DMS 273 (cell line): Measurements from ENCODE around the gene NAAA.
"Not testable (repeated sequence)": the region's sequence is repeated elsewhere in the genome, so short reads cannot be mapped to it uniquely, and the experiment has no call there.

Source experiments
- DNase-seq: peaks from one replicate; lab custom pipeline; 2025; ENCODE audit not compliant: unreplicated experiment; lab: John Stamatoyannopoulos, UW

The NAAA gene

DNA sequence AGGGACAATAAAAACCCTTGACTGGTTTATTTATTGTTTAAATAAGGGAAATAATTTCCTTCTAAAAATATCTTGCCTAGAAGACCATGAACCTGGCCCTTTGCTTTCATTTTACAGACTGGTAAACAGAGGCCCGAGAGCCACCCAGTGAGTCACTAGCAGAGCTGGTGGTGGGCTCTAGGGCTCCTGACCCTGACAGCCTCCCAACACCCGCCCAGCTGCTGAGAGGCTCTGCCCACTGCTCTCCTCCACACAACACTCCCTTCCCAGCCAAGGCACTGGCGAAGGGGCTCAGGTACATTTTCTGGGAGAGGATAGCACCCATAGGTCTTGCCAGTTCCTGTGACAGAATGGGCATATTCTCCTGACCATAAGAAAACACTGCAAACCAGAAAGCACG is 20.5 kb downstream of the NAAA start:
- DNase-seq, result no peak

DNA sequence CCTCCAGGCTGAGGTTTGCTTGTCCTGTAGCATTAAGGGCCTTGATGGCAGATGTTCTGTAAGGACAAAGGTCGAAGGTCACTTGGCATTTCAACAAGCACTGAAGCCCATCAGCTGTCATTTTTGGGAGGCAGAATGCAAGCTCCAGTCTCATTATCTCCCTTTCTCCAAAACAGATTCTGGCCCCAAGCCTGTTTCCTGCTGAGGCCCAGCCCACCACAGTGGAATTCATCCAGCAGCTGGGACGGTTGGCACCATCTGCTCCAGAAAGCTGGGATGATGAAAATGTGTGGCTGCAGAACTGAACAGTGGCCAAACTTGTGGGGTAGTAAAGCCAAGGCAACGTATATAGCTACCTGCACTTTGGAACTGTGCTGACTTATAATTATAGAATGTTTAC is 20.9 kb downstream of the NAAA start:
- peak; percentile 90 for DNase-seq

DNA sequence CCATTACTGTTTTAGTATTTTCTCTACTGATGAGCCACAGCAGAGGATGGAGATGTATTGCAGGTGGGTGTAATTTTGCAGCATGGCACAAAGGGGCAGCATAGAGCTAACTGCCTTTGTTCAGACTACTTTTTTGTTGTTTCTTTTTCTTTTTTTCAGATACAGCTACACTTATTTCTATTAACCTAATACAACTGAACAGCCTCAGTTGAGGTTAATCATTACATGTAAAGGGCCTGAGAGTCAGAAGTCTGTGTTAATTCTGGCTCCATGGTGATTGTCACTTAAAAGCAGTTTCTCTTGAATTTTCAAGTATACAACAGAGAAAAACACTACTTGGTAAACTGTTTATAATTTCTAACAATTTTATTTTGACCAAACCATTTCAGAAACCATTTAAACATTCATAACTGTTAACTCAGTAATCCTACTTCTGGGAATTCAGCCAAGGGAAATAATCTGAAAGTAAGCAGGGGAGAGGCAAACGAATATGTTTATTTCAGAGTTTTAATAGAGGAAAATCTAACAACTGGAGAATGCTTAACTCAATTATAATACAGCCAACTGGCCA is 24.6 kb downstream of the NAAA start:
- DNase-seq, result peak; percentile 49

DNA sequence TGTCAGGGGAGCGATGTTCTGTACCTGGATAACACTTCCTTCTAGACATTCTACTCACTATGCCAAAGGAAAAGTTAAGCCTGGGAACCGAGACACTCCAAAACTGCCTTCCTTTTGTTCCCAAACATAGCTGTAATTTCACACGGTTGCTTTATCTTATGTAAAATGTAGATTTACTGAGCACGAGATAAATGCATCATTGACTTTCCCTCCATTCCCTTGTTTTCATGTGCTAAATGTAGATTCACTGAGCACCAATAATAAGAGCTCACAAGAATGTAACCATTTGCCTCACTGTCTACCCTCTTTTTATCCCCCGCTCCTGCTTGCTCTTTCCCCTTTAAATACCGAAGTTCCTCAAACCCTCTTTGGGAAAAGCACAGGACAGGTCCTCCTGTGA is 27.8 kb downstream of the NAAA start:
- DNase-seq, result no peak

DNA sequence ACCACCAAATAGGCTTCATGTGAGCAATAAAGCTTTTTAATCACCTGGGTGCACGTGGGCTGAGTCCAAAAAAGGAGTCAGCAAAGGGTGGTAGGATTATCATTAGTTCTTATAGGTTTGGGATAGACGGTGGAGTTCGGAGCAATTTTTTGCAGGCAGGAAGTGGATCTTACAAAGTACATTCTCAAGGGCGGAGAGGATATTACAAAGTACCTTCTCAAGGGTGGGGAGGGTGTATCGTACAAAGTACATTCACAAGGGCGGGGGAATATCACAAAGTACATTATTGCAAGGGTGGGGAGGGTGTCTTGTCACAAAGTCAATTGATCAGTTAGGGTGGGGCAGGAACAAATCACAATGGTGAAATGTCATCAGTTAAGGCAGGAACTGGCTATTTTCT is 30.0 kb downstream of the NAAA start:
- DNase-seq, result not testable (repeated sequence)

DNA sequence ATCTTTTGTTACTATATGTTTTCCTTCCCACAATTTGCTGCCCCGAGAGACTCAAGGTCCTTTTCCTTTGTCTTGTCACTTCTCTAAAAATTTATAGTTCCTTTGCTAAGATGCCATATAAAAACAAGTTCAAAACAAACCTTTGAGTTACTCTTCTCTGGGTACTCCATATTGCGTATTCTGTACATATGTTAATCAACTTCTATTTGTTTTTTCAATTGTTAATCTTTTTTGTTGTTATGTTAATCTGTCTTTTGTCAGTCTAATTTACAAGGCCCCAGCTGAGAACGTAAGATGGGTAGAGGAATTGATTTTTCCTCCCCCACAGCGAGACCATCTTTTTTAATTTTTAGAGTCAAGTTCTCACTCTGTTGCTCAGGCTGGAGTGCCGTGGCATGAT is 31.4 kb downstream of the NAAA start:
- no peak for DNase-seq

DNA sequence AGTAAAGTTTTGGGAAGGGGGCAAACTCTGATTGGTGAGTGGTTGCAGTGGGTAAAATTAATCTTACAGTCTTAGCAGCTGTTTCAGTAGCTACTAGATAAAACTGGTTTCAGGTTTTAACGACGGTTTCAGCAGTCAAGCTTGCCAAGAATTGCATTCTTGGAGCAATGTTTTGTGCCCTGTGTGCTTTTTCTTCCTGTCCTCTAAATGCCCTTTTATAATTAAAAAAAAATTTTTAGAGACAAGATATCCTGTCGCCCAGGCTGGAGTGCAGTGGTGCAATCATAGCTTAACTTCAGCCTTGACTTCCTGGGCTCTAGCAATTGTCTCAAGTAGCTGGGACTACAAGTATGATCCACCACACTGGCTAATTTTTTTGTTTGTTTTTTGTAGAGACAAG is 32.3 kb downstream of the NAAA start:
- DNase-seq, result no peak

DNA sequence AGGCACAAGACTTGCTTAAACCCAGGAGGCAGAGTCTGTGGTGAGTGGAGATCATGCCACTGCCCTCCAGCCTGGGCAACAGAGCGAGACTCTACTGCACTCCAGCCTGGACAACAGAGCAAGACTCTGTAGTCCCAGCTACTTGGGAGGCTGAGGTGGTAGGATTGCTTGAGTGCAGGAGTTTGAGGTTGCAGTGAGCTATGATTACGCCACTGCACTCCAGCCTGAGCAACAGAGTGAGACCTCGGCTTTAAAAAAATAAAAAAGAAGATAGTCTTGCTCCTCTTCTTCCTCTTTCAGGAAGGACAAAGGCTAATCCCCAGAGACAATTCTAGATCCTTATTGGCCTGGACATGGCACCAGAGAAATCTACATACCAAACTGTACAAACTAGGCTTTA is 32.8 kb downstream of the NAAA start:
- DNase-seq, result no peak

DNA sequence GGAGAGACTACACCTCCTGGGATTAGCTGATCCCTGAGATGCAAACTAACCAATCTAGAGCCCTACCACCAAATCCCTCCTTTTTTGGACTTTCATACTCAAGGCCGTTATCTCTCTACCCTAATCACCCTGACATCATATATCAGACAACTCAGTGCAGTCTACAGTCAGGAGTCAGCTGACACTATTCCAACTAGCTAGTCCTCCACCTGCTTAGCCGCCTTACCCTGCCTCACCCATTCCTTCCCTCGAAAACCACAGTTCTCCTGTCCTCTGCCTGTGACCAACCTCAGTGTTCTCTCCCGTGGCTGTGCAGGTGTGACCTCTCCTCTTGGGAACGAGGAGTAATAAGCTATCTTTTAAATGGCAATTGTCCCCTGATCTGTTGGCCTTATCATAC is 36.7 kb downstream of the NAAA start:
- no peak for DNase-seq

DNA sequence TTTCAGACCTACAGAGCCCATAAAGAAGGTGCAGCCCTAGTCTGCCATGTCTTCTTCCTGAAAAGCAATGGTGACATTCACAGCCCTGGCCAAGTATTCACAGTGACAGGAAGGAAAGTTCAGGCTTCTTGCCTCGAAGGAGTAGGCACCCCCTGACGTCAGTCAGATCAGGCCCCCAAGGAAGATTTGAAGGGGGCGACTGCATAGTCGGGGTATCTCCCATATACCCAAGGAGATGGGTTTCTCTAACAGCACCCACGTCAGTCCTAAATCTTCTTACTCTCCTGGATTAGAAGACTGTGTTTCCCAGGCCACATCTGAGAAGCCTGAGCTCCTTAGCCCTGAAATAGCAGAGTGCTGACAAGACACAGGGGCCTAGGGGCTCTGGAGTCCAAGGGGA is 38.5 kb downstream of the NAAA start, which contains the start of gene PPEF2:
TSS of gene PPEF2 (minus strand) at position 101 of the 400 bp plus-strand sequence. CDS start 6,127 bp downstream, outside the sequence.
- DNase-seq, result no peak

DNA sequence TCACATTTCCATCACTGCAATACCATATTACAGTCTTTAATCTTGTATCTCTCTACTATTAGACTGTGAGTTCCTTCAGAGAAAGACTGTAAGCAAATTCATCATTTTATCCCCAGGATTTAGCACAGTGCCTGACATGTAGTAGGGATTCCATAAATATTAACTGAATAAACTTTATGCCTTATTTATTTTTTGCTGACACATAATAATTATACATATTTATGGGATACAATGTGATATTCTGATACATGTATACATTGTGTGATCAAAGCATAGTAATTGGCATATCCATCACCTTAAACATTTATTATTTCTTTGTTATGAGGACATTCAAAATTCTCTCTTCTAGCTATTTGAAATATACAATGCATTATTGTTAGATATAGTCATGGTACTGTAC is 42.3 kb downstream of the NAAA start:
- DNase-seq, result no peak

DNA sequence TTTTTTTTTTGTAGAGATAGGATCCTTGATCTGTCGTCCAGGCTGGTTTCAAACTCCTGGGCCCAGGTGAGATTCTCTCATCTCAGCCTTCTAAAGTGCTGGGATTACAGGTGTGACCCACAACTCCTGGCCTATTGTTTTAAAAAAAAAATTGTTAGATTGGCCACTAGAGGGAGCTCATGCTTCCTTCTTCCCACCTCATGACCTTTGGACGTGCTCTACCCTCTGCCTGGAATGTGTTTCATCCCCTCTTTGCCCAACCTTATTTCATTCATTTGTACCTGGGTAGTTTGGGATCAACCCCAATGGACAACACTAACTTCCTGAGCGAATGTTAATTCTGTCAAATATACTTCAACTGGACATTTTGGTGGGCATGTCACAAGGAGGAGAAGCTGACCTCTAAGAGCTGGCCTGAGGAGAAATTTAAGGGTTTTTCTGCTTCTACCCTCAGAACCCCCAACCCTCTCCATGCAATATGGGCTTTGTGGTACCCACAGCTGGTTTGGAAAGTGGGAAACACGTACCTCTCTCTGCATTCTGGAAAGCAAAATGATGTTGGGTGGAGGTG is 45.0 kb downstream of the NAAA start:
- peak; percentile 40 for DNase-seq

DNA sequence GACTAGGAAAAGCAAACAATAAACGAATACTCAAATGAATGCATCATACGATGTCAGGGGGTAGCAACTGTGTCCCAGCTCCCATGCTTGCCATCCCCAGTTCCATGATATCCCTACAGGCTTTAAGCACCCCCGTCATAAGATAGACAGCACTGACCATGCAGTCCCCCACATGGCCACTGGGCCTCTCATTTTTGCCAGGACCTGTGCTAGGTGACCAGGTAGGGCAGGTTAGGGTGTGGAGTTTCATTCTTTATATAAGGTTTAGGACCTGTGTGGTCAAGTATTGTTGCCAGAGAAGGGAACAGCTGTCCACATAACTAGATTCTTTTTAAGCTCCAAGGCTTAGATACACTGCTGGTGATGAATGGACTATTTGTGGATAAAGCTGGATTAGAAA is 48.3 kb downstream of the NAAA start:
- peak; percentile 2 for DNase-seq

DNA sequence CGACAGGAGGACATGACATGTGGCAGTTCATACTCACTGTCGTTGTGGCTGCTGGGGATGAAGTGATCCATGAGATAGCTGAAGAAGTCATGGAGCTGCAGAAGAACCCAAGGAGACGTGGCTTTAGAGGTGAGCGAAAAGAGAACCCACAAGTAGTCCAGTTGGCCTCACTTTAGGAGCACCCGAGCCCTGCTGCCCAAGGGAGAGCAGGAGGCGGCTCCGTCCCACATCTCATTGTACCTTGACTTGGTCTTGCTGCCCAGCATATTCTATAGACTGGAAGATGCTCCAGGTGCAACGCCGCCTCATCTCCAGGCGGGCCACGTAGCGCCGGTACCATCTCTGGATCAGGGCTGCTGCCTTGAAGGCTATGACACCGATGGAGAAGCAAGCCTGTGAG is 49.2 kb downstream of the NAAA start:
- DNase-seq, result no peak

DNA sequence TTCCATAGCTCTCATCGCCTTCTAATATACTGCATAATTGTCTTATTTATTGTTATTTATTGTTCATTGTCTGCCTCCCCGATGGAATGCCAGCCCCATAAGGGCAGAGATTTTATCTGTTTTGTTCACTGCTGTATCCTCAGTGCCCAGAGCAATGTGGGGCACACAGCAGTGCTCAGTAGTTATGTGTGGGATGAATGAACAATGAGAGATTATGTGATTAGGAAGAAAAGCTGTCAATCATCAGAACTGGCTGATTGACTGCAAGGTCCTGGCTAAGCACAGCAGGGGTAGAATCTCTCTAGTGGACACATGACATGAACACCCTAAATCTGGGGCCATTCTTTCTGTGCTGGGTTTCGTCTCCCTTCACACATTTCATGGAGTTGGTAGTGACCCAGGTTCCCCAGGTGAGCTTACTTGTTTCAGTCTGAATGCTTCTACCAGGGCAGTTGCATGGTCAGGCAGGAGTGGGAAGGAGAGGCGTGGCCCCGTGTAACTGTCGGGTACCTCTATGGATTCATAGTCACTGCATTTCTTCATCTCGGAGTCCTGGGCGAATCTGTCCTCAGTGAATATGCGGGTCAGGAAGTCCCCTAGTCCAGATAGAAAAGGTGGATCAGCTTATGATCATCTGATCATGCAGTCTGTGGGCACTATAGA is 51.1 kb downstream of the NAAA start:
- DNase-seq, result no peak

DNA sequence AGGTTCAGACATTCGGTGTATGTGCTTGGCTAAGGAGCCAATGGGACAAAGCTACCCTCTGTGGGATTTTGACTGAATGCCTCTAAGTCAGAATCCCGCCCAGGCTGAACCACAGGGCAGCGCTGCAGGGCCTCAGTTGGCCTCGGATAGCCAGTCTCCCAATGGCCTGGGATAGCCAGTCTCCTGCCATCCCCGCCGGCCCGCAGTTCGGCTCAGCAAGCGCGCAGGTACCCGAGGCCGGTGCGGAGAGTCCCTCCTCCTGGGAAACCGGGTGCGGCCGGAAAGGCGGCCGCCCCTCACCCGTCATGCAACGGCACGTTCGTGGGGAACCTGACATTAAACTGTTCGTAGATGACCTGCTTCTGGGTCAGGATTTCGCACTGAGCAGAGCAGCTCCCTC is 54.7 kb downstream of the NAAA start:
- DNase-seq, result no peak

DNA sequence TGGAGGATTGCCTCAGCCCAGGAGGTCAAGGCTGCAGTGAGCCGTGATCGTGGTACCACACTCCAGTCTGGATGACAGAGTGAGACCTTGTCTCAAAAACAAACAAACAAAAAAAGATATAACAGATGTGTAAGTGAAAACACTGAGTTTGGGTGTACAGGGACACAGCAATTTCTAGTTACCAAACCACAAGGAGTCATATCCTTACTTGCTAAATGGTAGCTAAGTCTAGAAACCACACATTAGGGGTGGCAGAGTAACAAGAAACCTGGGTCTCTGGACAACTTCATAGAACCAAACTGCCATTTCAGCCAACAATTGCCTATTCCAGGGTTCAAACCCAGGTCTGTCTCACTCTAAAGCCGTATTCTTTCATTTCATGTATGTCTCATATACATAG is 59.3 kb downstream of the NAAA start:
- no peak for DNase-seq

DNA sequence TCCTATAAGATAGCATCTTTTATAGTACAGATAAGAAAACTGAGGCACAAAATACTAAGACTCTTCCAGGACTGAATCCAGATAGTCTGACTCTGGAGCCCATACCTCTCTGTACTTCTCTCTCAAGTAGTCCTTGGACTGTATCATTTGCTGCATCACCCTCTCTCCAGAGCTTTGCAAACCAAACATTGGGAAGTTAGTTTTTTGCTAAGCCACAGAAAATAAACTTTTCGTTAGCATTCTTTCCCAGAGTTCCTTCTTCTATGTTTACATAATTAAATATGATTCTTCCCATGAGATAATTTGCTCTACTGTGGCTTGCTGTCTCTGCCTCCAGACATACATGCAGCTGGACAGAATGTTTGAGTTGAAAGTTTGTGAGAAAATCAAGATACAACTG is 60.5 kb downstream of the NAAA start:
- DNase-seq, result no peak

DNA sequence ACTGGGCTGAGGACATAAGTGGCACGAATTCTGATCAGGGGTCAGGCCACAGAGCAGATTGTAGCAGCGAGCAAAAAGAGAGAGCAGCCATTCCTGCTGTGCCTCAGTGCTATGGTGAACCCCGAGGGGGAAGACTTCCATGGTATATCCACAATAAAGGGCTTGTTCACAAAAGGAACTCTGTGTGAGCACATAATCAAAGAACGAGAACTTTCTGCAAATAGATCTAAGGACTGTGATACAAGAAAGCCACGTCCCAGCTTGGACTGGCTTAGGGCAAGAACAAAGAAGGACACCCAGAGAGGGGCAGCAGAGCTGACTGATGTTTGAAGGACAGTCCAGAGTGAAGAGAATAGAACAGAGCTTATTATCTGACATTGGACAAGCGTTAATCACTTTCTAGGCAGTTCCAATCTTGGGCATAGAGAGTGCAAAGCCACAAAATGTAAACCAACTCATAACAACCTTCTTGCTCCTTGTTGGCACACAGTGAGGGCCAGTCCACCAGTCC is 62.5 kb downstream of the NAAA start:
- DNase-seq, result no peak

DNA sequence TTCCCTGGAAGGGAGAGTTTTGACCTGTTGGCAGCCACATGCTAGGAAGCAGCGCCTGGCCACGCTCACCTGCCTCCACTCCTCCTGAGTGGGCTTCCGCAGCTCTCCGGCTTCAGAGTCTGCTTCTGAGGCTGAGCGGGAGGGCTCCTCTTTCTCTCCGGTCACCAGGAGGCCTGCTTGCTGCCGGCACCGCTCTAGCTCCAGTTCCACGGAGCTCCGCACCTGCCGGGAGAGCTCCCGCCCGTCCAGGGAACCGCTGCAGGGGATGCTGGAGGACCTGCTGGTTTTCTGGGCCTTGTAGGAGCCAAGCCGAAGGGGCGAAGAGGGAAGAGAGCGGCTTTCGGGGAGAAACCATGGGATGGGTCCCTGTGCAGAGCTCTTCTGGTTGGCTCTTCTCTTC is 64.6 kb downstream of the NAAA start:
- no peak for DNase-seq

DNA sequence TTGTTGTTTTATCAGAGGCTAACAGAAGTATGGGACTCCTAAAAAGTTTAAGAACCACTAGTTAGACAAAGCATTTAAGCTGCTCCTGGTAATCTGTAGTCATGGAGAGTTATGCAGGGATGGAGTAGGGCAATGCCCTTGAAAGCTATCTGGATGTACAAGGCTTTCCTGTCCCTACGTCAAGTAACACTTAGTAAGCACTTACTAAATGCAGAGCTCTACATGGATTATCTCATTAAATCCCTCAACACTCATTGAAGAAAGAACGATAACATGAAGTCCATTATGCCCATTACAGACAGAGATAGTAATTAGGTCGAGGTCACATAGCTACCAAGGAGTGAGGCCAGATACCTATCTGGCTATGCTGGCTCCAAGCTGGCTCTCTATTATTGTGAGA is 71.7 kb downstream of the NAAA start:
- no peak for DNase-seq

DNA sequence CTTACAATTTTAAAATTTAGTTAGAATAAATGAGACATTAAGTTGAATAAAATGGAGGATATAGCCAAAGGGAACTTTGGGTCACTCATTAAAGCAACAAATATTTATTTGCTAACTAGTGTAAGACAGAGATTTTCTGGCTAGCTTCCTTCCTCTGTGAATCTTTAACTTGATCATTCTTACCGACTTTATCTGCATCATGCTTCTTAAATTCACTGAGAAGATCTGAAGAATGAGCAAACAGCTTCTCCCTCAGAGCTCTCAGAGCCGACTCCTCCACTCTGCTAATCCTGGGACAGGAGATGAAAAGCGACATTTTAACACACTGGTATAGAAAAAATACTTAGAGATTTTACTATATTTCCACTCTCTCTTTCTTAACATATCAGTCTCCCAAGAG is 73.7 kb downstream of the NAAA start:
- DNase-seq, result no peak
